Transverse colon (tissue), 4 donors: ENCODE data around the gene TTC39C.

Experiments used
- CTCF ChIP-seq, 5 experiments: fragments of 200-600 bp in 3 of 5; fragments of 450-650 bp in 2 of 5; sonication (generic) in 3 of 5; IDR thresholded peaks; 1 replicate in 2 of 5; 2 replicates in 3 of 5; pipeline ENCODE4 v1.5.1; 2016 to 2017; ENCODE audit warnings: antibody characterized with exemption in 5 of 5, inconsistent platforms in 3 of 5, mild to moderate bottlenecking in 2 of 5, moderate library complexity in 1 of 5
- EP300 ChIP-seq: sonication (generic); formaldehyde crosslinking; IDR thresholded peaks from one replicate; pipeline ENCODE4 v1.6.1; 2017; ENCODE audit warnings: antibody characterized with exemption, low read depth
- POLR2A ChIP-seq: fragments of 450-650 bp; IDR thresholded peaks from one replicate; pipeline ENCODE4 v1.6.1; 2016; ENCODE audit warnings: antibody characterized with exemption, mild to moderate bottlenecking, moderate library complexity
- POLR2AphosphoS5 ChIP-seq, 3 donors: sonication (generic); formaldehyde crosslinking; IDR thresholded peaks; one replicate each; pipeline ENCODE4 v1.6.1; 2016; ENCODE audit warnings: antibody characterized with exemption in 3 of 3

DNA sequence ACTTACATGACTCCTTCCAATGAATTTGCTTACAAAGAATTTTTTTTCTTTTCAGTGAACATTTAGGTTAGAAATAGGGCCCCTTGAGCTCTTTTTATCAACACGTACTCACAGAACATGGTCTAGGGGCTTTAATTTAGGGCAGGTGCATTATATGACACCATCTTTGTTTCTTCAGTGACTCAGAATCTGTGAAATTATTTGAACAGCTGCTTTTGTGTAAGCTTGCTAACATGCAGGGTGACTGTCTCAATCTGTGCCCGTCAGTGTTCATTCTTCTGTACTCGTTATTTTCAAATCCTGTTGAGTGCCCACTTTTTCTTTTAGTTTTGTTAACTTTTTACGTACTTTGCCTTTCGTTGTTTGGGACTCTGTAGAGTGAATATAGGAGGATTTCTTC, 71.5 kb downstream of the TTC39C start:
- TF ChIP-seq POLR2AphosphoS5 (IDR thresholded peaks at IDR 0.05) (no peak), POLR2A (no peak), CTCF (IDR thresholded peaks at IDR 0.05) (no peak), EP300 (no peak)
